IMR-90 (cell line): ENCODE data around the gene PHKA1. TPM values are rescaled to one million over a fixed set of nuclear protein-coding genes. Genes with fewer than 3 reads are reported as not detected.

ENCODE experiments used
- ATAC-seq: fragments of 200-7000 bp; cut with Tn5 transposase; 2 replicates; pipeline ENCODE4 v1.9.1; 2020; ENCODE audit warnings: low read depth, mild to moderate bottlenecking, moderate library complexity
- BruUV-seq: library from RNA; stranded (reverse); fragments of 400-500 nt; replicated peaks from 2 replicates; lab custom pipeline; 2021; lab: Mats Ljungman, UMichigan
- CTCF ChIA-PET: fragments of 300-600 bp; formaldehyde crosslinking; extraction: SDS; loops from one replicate; lab custom pipeline; 2021; ENCODE audit warnings: antibody characterized with exemption; lab: Yijun Ruan, JAX
- POLR2A ChIA-PET: fragments of 300-600 bp; sonication (Branson Sonifier 250); formaldehyde crosslinking; loops from one replicate; lab custom pipeline; 2022; ENCODE audit warnings: antibody characterized with exemption; ENCODE audit not compliant: unreplicated experiment; lab: Charles Lee
- DNase-seq: peaks from one replicate; pipeline ENCODE4 v3.0.0; 2013
- H2AFZ ChIP-seq: replicated peaks from 2 replicates; pipeline ENCODE3; 2013; ENCODE audit warnings: low read length, mild to moderate bottlenecking; ENCODE audit not compliant: poor library complexity
- H2AK5ac ChIP-seq: 2 replicates; pipeline ENCODE4 v1.6.1; 2013; ENCODE audit warnings: low read depth, low read length, inconsistent platforms
- H2AK9ac ChIP-seq: replicated peaks from 2 replicates; pipeline ENCODE3; 2013; ENCODE audit warnings: mild to moderate bottlenecking, low read depth, low read length, moderate library complexity; ENCODE audit not compliant: poor library complexity
- H2BK120ac ChIP-seq: 2 replicates; pipeline ENCODE4 v1.6.1; 2013; ENCODE audit warnings: low read depth, low read length, inconsistent platforms
- H2BK15ac ChIP-seq: 3 replicates; pipeline ENCODE4 v1.6.1; 2013; ENCODE audit warnings: low read depth, low read length, inconsistent platforms
- H2BK20ac ChIP-seq: 2 replicates; pipeline ENCODE4 v1.6.1; 2013; ENCODE audit warnings: low read depth, mild to moderate bottlenecking, inconsistent platforms, low read length, moderate library complexity
- H2BK5ac ChIP-seq: 2 replicates; pipeline ENCODE4 v1.6.1; 2013; ENCODE audit warnings: mild to moderate bottlenecking, low read depth, low read length, inconsistent platforms; ENCODE audit not compliant: poor library complexity, severe bottlenecking
- H3K14ac ChIP-seq: replicated peaks from 2 replicates; pipeline ENCODE4 v1.6.1; 2013; ENCODE audit warnings: low read depth, low read length, inconsistent platforms
- H3K18ac ChIP-seq: 2 replicates; pipeline ENCODE4 v1.6.1; 2013; ENCODE audit warnings: low read depth, low read length, control low read depth
- H3K23ac ChIP-seq: 2 replicates; pipeline ENCODE4 v1.6.1; 2013; ENCODE audit warnings: low read depth, low read length, inconsistent platforms
- H3K27ac ChIP-seq: 2 replicates; pipeline ENCODE4 v1.5.1; 2013; ENCODE audit warnings: mild to moderate bottlenecking, control low read depth, low read length; ENCODE audit not compliant: insufficient read depth
- H3K27me3 ChIP-seq: 2 replicates; pipeline ENCODE4 v1.6.1; 2013; ENCODE audit warnings: low read length; ENCODE audit not compliant: control insufficient read depth, insufficient read depth
- H3K36me3 ChIP-seq: 2 replicates; pipeline ENCODE4 v1.6.1; 2013; ENCODE audit warnings: low read length, mixed read lengths; ENCODE audit not compliant: control insufficient read depth, insufficient read depth
- H3K4ac ChIP-seq: 2 replicates; pipeline ENCODE4 v1.6.1; 2013; ENCODE audit warnings: low read depth, low read length, inconsistent platforms
- H3K4me1 ChIP-seq: 2 replicates; pipeline ENCODE4 v1.6.1; 2013; ENCODE audit warnings: low read length, mixed read lengths; ENCODE audit not compliant: control insufficient read depth, insufficient read depth
- H3K4me2 ChIP-seq: 2 replicates; pipeline ENCODE4 v1.6.1; 2013; ENCODE audit warnings: low read depth, mild to moderate bottlenecking, control low read depth, low read length, moderate library complexity
- H3K4me3 ChIP-seq: 2 replicates; pipeline ENCODE4 v1.5.1; 2013; ENCODE audit warnings: low read depth, mild to moderate bottlenecking, control low read depth, low read length, moderate library complexity; ENCODE audit not compliant: insufficient read depth
- H3K56ac ChIP-seq: 2 replicates; pipeline ENCODE4 v1.6.1; 2013; ENCODE audit warnings: low read length, inconsistent platforms; ENCODE audit not compliant: insufficient read depth; ENCODE audit errors: extremely low read depth
- H3K79me1 ChIP-seq, 2 experiments: 2 replicates each; pipeline ENCODE4 v1.6.1; 2013; ENCODE audit warnings: low read length in 2 of 2, inconsistent platforms in 1 of 2, low read depth in 1 of 2
- H3K9ac ChIP-seq: 2 replicates; pipeline ENCODE4 v1.6.1; 2013; ENCODE audit warnings: low read depth, low read length, control low read depth
- H3K9me1 ChIP-seq: 2 replicates; pipeline ENCODE4 v1.6.1; 2013; ENCODE audit warnings: low read length, inconsistent platforms; ENCODE audit not compliant: insufficient read depth
- H3K9me3 ChIP-seq: 2 replicates; pipeline ENCODE4 v1.6.1; 2013; ENCODE audit warnings: low read length; ENCODE audit not compliant: control insufficient read depth, insufficient read depth
- H4K20me1 ChIP-seq: 2 replicates; pipeline ENCODE4 v1.6.1; 2013; ENCODE audit warnings: low read length, inconsistent platforms; ENCODE audit not compliant: insufficient read depth
- H4K5ac ChIP-seq: 2 replicates; pipeline ENCODE4 v1.6.1; 2013; ENCODE audit warnings: mild to moderate bottlenecking, low read depth, low read length, control low read depth
- H4K8ac ChIP-seq, 2 experiments: 2 replicates each; pipeline ENCODE4 v1.6.1; 2013; ENCODE audit warnings: low read depth in 2 of 2, low read length in 2 of 2, control low read depth in 1 of 2, inconsistent platforms in 1 of 2
- H4K91ac ChIP-seq: 2 replicates; pipeline ENCODE4 v1.6.1; 2013; ENCODE audit warnings: low read depth, low read length, inconsistent platforms; ENCODE audit not compliant: insufficient read depth
- FOS ChIP-seq: fragments of 150-350 bp; IDR thresholded peaks from 2 replicates; pipeline ENCODE4 v1.6.1; 2016; ENCODE audit warnings: low read depth, low read length
- MAFK ChIP-seq: IDR thresholded peaks from 2 replicates; pipeline ENCODE4 v1.6.1; 2012; ENCODE audit warnings: low read depth, low read length, improper control_type of control experiment
- MAZ ChIP-seq: IDR thresholded peaks from 2 replicates; pipeline ENCODE4 v1.6.1; 2012; ENCODE audit warnings: low read depth, mild to moderate bottlenecking, low read length, improper control_type of control experiment, moderate library complexity, borderline replicate concordance
- POLR2A ChIP-seq: IDR thresholded peaks from 2 replicates; pipeline ENCODE4 v1.6.1; 2012; ENCODE audit warnings: mild to moderate bottlenecking, low read depth, low read length
- RAD21 ChIP-seq: IDR thresholded peaks from 2 replicates; pipeline ENCODE4 v1.6.1; 2012; ENCODE audit warnings: low read length, improper control_type of control experiment
- RCOR1 ChIP-seq: IDR thresholded peaks from 2 replicates; pipeline ENCODE4 v1.6.1; 2012; ENCODE audit warnings: mild to moderate bottlenecking, low read length, improper control_type of control experiment; ENCODE audit not compliant: insufficient replicate concordance
- RFX5 ChIP-seq: IDR thresholded peaks from 2 replicates; pipeline ENCODE4 v1.8.0; 2012; ENCODE audit warnings: low read depth, mild to moderate bottlenecking, low read length, moderate library complexity
- SMC3 ChIP-seq: fragments of 150-350 bp; IDR thresholded peaks from 2 replicates; pipeline ENCODE4 v1.6.1; 2016; ENCODE audit warnings: low read depth, mild to moderate bottlenecking, antibody characterized with exemption, low read length, moderate library complexity
- WGBS, 2 experiments: methylation state at CpG; one replicate each; pipeline versions ENCODE4 v1.1.5 to v1.1.7; 2013; ENCODE audit warnings: missing lambda C conversion rate in 2 of 2; ENCODE audit not compliant: insufficient read length in 1 of 2; ENCODE audit errors: extremely low coverage in 2 of 2; 5-methylcytosine and 5-hydroxymethylcytosine counted together
- dilution Hi-C: fragments of 300-500 bp; cut with HindIII; formaldehyde crosslinking; loops from one replicate; pipeline ENCODE4 v1.14.3; 2018; ENCODE audit warnings: low sequenced_read_pairs; ENCODE audit not compliant: unreplicated experiment
- in situ Hi-C: fragments of 300-500 bp; cut with MboI; formaldehyde crosslinking; loops from 3 replicates; pipeline ENCODE4 v1.14.3; 2019; ENCODE audit warnings: low sequenced_read_pairs, inconsistent platforms, mixed read lengths
- intact Hi-C: fragments of 100-400 bp; cut with micrococcal nuclease; formaldehyde crosslinking; loops from 2 replicates; pipeline ENCODE4 v1.10.0; 2022
- polyA plus RNA-seq, 3 experiments: library from polyadenylated mRNA; depleted of rRNA; stranded (reverse); fragments of >200 nt; gene quantifications; 2 replicates each; pipeline ENCODE4 v1.2.3, GENCODE V29; 2012; ENCODE audit warnings: low replicate concordance in 1 of 3
- total RNA-seq: library from RNA; depleted of rRNA; stranded (reverse); fragments of >200 nt; gene quantifications from 2 replicates; pipeline ENCODE4 v1.2.3, GENCODE V29; 2012
- TF ChIP-seq, protein P1 (sequence below): fragments of 150-350 bp; IDR thresholded peaks from 2 replicates; pipeline ENCODE4 v1.6.1; 2017; ENCODE audit warnings: mild to moderate bottlenecking, antibody characterized with exemption, low read length, low read depth
- TF ChIP-seq, protein P2 (sequence below): fragments of 150-350 bp; IDR thresholded peaks from 2 replicates; pipeline ENCODE4 v1.6.1; 2016; ENCODE audit warnings: low read depth, mild to moderate bottlenecking, low read length, moderate library complexity, borderline replicate concordance

Gene PHKA1
- total and polyA plus RNA-seq, 2 of the 4 experiments (the other 2 are of a cell fraction): 2.7 to 4.5 TPM

DNA sequence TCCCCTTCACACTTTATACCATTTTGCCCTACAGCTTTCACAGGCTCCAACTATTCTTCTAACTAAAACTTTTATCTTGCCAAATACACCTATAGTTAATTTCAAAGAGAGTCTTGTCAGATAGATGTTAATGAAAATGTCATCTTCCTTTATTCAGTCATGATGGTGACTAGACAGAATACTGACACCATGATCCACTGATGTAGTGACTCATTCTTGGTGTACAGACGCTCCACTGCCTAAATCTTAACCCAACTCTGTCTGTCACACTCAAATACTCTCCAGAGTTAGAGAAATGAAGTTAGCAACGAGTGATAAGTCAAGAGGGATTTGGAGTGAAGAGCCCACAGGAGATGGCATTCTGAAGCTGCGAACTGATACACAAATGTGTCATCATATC lies 109.4 kb downstream of the PHKA1 start:
- H3K9me3 ChIP-seq: no peaks in the 10 kb centered on the region

More for the DNA sequence above, 109.4 kb downstream of the PHKA1 start:
- no peaks in the 10 kb centered on the region for H3K36me3 ChIP-seq
- H2AK9ac ChIP-seq: no peak overlapping the region
- no peak overlapping the region for H3K4me3 ChIP-seq
- no peak overlapping the region for H2AFZ ChIP-seq
- ChIA-PET POLR2A (no interaction called here), CTCF (no interaction called here)
- dilution Hi-C loops (no loop called here), in situ Hi-C loops (loop anchor here (10.0 kb wide), 1 partner anchor 110 kb away; the partner anchor contains the start of gene PHKA1), intact Hi-C loops (no loop called here)
- no peaks in the 10 kb centered on the region for H3K4me1 ChIP-seq
- ATAC-seq: no peak
- no peak overlapping the region for H3K56ac ChIP-seq
- H2BK5ac ChIP-seq: no peak overlapping the region
- H2BK20ac ChIP-seq: no peak overlapping the region
- DNase-seq: no peak
- no peak overlapping the region for H3K4ac ChIP-seq
- no TSS peak for BruUV-seq
- TF ChIP-seq, protein P1, sequence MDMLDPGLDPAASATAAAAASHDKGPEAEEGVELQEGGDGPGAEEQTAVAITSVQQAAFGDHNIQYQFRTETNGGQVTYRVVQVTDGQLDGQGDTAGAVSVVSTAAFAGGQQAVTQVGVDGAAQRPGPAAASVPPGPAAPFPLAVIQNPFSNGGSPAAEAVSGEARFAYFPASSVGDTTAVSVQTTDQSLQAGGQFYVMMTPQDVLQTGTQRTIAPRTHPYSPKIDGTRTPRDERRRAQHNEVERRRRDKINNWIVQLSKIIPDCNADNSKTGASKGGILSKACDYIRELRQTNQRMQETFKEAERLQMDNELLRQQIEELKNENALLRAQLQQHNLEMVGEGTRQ: no peak
- TF ChIP-seq SMC3 (no peak), RFX5 (no peak), RAD21 (no peak), FOS (no peak), MAFK (no peak), MAZ (no peak), RCOR1 (no peak), POLR2A (no peak)
- TF ChIP-seq, protein P2, sequence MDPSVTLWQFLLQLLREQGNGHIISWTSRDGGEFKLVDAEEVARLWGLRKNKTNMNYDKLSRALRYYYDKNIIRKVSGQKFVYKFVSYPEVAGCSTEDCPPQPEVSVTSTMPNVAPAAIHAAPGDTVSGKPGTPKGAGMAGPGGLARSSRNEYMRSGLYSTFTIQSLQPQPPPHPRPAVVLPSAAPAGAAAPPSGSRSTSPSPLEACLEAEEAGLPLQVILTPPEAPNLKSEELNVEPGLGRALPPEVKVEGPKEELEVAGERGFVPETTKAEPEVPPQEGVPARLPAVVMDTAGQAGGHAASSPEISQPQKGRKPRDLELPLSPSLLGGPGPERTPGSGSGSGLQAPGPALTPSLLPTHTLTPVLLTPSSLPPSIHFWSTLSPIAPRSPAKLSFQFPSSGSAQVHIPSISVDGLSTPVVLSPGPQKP: no peak
- WGBS, 2 experiments: no CpG with 5 or more reads among the region's 3 CpGs
- H3K23ac ChIP-seq: no peak overlapping the region
- no peak overlapping the region for H4K8ac ChIP-seq
- no peak overlapping the region for H3K9ac ChIP-seq
- no peak overlapping the region for H3K18ac ChIP-seq
- H3K14ac ChIP-seq: no peak overlapping the region
- H3K27ac ChIP-seq: no peak overlapping the region
- H2AK5ac ChIP-seq: no peak overlapping the region
- H4K20me1 ChIP-seq: no peaks in the 10 kb centered on the region
- no peaks in the 10 kb centered on the region for H3K79me1 ChIP-seq
- H4K91ac ChIP-seq: no peak overlapping the region
- H3K9me1 ChIP-seq: no peaks in the 10 kb centered on the region
- peaks cover 6% of the 10 kb centered on the region for H3K27me3 ChIP-seq
- no peak overlapping the region for H2BK120ac ChIP-seq
- no peak overlapping the region for H2BK15ac ChIP-seq
- no peak overlapping the region for H4K5ac ChIP-seq
- H3K4me2 ChIP-seq: no peak overlapping the region
